PC-3 (cell line): Measurements from ENCODE around the gene TCP11.

ENCODE experiments used
- CTCF ChIP-seq: fragments of 300-600 bp; sonication (generic); conservative IDR thresholded peaks from 2 replicates; pipeline ENCODE4 v1.5.1; 2017; ENCODE audit warnings: antibody characterized with exemption, low read depth, mild to moderate bottlenecking, low read length
- EZH2 ChIP-seq: fragments of 300-600 bp; sonication (generic); IDR thresholded peaks from one replicate; pipeline ENCODE4 v1.6.1; 2017; ENCODE audit warnings: antibody characterized with exemption, mild to moderate bottlenecking, low read length; ENCODE audit not compliant: unreplicated experiment
- EZH2phosphoT487 ChIP-seq: fragments of 300-600 bp; sonication (generic); IDR thresholded peaks from 2 replicates; pipeline ENCODE4 v1.6.1; 2018; ENCODE audit warnings: mild to moderate bottlenecking, antibody characterized with exemption, low read length, borderline replicate concordance

- TF ChIP-seq CTCF, result no peak
- TF ChIP-seq EZH2, result no peak
- no peak for TF ChIP-seq EZH2phosphoT487
These were observed 54.9 kb downstream of the TCP11 start for GRCh38 chr6:35086282-35086632.
